GM19328 (cell line): Measurements from ENCODE around the gene SLFN13.
"Not testable (repeated sequence)": the region's sequence is repeated elsewhere in the genome, so short reads cannot be mapped to it uniquely, and the experiment has no call there.

Experiments
- ATAC-seq: cut with Tn5 transposase; IDR thresholded peaks from one replicate; pipeline ENCODE4 v1.9.1; 2021; ENCODE audit warnings: mild to moderate bottlenecking, moderate library complexity; ENCODE audit not compliant: unreplicated experiment

The SLFN13 gene, protein sequence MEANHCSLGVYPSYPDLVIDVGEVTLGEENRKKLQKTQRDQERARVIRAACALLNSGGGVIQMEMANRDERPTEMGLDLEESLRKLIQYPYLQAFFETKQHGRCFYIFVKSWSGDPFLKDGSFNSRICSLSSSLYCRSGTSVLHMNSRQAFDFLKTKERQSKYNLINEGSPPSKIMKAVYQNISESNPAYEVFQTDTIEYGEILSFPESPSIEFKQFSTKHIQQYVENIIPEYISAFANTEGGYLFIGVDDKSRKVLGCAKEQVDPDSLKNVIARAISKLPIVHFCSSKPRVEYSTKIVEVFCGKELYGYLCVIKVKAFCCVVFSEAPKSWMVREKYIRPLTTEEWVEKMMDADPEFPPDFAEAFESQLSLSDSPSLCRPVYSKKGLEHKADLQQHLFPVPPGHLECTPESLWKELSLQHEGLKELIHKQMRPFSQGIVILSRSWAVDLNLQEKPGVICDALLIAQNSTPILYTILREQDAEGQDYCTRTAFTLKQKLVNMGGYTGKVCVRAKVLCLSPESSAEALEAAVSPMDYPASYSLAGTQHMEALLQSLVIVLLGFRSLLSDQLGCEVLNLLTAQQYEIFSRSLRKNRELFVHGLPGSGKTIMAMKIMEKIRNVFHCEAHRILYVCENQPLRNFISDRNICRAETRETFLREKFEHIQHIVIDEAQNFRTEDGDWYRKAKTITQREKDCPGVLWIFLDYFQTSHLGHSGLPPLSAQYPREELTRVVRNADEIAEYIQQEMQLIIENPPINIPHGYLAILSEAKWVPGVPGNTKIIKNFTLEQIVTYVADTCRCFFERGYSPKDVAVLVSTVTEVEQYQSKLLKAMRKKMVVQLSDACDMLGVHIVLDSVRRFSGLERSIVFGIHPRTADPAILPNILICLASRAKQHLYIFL

DNA sequence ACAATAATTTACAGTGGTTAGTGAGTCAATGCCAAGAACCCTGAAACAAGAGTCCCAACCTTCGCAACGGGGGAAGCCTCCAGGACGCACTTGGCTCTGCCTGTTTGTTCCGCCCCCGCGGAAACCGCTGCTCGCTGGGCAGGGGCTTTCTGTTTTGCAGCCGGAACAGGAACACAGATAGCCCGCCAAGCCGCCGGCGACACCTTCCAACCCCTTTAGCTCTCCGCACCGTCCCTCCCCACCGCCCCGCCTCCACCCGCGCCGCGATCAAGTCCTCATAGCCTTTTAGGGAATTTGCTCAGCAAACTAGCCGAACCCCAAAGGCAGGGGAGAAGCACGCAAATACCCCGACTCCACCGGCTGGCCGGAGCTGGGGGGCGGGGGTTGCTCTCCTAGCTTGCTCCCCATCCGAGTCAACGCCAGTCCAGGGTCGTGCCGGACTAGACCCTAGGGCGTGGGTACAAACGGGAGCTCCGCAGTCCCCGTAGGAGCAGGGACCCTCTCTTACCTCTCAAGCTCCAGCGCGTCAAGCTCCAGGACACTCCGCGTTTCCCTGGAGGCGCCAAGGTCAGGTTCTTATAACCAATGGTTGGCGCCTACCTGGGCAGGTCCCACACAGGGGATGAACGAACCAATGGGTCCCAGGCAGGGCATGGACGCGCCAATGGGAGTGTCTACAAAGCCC is at the start of gene SLFN13:
SLFN13 (minus strand) TSS at position 553 of the 685 bp plus-strand sequence. CDS start 3,086 bp downstream, outside the sequence.
- ATAC-seq = peak; percentile 72

DNA sequence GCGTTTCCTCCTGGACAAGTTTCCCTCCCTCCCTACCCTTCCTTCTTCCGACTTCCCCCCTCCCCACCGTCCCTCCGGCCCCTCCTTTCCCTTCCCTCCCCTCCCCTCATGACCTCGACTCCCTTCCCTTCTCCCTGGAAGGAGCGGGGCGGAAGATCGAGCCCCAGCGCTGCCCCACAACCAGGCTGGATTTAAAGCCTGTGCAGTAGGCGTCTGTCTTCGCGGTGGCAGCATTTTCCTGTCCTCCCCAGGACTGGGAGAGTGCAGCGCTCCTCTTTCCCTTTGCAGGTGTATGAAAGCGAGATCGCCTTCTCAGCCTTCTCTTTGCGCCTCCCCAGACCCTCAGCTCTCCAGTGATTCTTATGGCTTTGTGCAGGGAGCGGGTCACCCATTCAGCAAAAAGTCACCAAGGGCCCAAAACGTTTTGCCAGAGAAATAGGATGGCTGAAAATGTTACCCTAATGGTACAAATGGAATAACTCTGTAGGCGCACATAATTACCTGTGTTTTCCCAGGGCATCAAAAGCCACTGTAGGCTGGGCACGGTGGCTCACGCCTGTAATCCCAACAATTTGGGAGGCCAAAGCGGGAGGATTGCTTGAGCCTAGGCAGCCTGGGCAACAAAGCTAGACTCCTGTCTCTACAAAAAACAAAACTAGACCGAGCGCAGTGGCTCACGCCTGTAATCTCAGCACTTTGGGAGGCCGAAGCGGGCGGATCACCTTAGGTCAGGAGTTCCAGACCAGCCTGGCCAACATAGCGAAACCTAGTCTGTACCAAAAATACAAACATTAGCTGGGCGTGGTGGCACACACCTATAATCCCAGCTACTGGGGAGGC is 48.1 kb upstream of the SLFN13 start:
- no peak for ATAC-seq

DNA sequence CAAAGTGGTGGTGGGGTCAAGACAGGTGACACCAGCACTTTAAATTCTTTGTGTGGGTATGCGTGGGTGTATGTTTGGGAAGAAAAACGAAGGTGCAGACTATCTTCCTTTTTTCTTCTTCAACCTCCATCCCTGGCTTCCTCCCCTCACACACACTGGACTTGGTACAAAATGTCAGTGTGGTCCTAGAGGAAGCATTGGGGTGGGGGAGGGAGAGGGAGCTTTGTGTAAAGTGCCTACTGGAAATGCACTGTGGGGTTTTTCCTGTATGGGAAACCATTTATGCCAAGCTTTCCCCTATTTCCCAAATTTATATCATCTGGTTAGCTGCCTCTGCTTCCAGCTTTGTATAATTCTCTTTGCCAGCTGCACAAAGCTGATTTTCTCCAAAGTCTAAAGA is 44.5 kb upstream of the SLFN13 start:
- no peak for ATAC-seq

DNA sequence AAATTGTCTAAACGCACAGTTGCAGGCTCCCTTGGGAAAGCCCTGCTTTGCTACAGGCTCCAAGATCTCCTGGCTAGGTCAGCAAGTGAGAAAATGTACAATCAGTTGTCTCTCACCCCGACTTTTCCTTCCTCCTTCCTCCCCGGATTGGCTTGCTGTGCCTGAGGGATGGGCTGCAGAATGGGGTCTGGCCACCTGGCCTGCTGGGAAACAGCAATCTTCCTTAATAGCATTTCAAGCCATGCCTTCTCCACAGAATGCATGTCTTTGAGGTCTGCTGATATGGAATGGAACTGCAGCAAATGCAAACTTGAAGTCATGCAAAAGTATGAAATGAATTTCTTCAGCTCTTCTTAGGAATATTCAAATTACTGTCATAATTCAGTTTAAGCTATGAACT is 42.9 kb upstream of the SLFN13 start:
- ATAC-seq = no peak

DNA sequence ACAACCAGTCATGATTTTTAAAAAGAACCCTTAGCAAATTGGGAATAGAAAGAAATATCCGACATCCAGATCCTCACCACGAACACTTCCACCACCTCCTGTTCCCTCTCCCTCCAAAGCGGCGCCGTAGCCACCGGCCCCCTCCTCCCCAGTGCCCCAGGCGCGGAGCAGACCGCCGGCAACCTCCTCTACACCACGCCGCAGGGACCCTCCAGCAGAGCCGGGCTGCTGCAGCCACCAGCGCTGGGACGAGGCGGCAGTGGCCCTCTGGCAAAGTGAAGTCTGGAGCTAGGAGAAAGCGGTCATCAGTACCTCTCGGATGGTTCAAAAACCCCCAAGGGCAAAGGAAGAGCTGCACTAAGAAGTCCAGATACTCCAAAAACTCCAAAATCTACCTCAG is 41.4 kb upstream of the SLFN13 start:
- no peak for ATAC-seq

DNA sequence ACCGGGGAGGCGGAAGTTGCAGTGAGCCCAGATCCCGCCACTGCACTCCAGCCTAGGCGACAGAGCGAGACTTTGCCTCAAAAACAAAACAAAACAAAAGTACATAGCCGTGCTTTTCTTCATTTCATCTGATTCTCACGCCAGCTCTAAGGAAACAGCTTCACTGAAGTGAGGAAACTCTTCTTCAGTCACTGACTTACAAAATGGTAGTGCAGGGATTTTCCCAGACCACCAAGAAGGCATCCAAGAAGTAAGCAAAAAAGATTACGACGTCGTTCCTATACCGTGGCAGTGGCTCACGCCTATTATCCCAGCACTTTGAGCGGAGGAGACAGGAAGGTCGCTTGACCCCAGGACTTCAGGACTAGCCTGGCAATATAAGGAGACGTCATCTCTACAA is 40.4 kb upstream of the SLFN13 start:
- ATAC-seq = no peak

DNA sequence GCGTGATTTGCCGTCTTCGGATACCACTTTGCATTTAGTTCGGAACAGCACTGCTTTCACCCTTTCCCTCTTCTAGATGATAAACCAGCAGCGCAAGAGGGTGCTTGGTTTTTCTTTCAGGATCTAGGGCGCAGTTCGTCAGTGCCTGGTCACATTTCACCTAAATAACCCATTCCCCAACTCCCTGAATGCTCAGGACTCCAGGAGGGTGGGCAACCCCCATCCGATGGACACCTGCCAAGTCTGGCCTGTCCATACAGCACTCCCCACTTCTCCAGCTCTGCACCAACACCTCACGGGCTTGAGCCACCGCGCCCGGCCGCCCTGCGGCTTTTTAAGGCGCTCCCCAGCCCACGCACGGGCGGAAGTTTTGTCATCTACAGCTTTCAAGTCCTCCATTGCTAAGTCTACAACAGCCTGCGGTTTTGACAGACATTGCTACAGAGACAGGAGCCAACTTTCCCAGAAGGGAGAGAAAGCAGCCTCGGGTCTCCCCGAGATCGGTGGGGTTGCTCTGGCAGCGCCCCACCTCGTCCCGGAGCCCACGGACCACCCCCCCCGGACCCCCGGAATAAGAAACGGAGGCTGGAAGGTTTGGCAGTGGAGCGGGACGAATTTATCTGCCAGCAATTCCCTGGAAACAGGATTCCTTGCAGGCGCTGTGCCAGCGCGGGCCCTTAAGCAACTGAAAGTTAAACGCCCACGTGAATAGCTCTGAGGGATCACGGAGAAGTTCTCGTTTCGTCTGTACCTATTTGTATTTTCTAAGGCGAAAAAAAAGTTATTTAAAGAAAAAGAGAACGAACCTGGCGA is 38.6 kb upstream of the SLFN13 start:
- no peak for ATAC-seq

DNA sequence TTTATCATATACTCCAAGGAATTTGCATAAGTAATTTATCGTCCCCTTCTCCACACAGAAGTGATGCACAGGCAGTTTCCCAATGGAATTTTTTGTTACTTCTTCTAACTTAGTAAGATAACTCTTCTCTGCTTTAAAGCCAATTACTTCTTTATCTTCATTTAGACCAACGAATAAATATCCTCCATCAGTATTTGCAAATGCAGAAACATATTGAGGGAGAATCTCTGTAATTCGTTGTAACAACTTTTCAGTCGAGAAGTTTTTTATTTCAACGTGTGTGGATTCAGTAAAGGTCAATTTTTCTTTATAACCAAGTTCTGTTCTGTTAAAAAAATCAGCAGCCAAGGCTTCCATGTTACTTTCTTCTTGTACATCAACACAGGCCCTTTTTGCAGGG is 30.7 kb upstream of the SLFN13 start:
- ATAC-seq = no peak

DNA sequence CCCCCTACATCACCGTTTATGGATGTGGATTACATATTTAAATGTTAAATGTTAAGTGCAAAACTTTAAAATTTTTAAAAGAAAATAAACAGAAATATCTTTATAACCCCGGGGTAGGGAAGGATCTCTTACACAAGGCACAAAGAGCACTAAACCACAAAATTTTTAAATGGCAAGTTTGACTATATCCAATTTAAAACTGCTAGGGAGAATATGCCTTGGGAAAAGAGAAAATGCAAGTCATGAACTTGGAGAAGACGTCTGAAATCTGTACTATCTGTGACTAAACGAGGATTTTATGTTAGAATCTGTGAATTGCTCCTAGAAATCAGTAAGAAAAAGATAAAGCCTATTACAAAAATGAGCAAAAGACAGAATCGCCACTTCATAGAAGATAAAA is 28.7 kb upstream of the SLFN13 start:
- no peak for ATAC-seq

DNA sequence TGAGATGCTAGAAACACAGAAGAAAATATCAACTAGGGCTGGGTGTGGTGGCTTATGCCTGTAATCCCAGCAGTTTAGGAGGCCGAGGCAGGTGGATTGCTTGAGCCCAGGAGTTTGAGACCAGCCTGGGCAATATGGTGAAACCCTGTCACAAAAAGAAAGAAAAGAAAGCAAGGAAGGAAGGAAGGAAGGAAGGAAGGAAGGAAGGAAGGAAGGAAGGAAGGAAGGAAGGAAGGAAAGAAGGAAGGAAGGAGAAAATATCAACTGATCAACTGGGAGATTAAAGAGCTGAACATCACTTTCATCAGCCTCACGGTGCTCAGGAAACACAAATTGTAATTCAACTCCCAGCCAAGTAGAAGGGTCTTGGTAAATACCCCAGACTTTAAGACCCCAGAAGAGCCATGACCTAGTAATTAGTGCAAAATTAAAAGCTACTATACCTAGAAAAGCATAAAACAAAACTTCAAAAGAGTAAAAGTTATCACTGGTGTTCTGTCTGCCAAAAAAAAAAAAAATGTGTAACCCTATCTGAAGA is 27.8 kb upstream of the SLFN13 start:
- ATAC-seq = no peak

DNA sequence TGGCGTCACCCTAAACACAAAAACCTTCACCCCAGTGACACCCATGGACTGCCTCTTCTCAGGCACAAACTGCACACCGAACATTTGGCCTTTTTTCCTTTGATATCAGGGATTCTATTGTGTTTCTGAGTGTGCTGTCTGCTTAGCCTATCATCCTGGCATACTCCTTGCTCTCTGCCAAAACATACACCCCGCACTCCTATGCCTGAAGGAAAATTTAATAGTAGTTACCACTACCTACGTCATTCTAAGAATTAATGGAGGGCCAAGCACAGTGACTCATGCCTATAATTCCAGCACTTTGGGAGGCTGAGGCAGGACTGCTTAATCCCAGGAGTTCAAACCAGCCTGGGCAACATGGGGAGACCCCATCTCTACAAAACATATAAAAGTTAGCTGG is 19.9 kb upstream of the SLFN13 start:
- ATAC-seq = no peak

DNA sequence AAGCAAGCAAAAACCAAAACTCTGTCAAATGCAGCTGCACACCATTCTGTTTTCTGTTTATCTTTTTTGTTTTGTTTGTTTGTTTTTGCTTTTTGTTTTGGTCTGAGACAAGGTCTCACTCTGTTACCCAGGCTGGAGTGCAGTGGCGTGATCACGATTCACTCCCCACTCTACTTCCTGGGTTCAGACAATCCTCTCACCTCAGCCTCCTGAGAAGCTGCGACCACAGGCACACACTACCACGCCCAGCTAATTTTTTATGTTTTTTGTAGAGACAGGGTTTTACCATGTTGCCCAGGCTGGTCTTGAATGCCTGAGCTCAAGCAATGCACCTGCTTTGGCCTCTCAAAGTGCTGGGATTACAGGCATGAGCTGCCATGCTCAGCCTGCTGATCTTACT is 19.3 kb upstream of the SLFN13 start:
- ATAC-seq = no peak

DNA sequence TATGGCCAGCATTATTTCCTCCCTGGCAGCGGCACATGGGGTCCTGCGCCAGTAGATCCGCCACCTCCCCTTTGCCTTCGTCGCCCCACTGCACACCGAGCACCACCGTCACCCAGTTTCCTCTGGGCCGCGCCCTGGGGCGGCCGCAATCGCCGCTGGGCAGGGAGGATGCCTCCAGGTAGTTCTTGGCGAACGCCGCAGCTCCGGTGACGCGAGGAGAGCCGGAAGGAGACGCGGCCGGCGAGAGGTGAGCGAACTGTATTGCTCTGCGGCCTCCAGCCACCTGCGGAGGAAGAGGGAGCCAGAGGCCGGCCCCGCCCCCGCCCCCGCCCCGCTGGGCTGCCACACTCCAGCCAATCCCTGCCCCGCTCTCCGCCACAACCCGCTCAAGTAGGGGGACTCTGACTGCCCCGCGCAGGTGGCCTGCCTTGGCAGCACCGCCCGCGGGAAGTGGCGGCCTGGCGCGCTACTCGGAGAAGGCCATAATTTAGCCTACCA is 11.8 kb upstream of the SLFN13 start:
- no peak for ATAC-seq

DNA sequence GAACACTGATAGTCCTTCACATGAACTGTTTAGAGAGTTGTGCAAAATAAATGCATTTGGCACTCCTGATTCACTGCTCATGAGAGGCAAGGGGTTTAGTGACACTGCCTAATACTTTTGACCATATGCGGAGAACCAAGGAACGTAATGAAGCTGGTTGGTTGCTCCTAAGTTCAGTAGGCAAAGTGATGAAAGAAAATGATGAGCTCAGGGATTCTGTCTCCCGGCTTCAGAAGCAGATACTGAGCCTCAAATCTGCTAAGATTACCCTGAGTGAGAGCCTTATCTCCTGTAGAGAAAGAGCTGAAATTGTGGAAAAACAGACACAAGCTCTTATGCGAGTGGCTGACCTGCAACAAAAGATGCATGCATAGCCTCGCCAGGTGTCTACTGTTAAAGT is 5.5 kb upstream of the SLFN13 start:
- not testable (repeated sequence) for ATAC-seq

DNA sequence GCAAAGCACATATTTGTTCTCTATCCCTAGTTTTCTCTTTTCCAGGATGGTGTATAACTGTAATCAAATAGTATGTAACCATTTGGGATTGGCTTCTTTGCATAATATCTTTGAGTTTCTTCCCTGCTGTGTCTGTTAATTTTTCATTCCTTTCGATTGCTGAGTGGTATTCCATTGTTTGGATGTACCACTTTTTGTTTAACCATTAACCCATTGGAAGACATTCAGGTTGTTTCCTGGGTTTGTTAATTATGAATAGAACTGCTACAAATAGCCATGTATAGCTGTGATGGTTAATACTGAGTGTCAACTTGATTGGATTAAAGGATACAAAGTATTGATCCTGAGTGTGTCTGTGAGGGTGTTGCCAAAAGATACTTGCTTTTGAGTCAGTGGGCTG is 4.6 kb upstream of the SLFN13 start:
- ATAC-seq = no peak

DNA sequence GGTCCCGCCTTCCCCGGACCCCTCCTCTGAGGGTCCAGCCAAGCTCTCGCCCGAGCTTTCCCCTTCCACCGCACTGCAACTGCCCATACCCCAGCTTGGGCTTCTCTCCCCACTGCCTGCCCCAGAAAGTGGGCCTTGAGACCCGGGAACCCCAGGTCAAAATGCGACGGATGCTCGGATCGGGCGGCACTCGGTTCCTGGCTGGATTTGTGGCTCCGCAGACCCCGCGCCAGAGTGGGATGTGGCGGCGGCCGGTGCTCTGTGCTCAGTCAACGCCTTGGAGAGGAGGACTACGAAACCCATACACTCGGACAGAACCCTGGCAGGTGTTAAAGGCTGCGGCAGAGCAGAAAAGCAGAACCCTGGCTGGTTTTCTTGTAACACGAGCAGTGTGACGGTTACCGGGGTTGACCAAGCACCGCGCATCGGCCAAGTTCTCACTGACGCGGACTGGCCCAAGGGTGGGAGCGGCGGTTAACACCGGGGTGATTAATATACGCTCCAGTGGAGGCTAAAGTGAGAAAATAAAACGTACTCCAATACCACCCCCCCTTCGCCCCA is 885 bp upstream of the SLFN13 start:
- no peak for ATAC-seq

DNA sequence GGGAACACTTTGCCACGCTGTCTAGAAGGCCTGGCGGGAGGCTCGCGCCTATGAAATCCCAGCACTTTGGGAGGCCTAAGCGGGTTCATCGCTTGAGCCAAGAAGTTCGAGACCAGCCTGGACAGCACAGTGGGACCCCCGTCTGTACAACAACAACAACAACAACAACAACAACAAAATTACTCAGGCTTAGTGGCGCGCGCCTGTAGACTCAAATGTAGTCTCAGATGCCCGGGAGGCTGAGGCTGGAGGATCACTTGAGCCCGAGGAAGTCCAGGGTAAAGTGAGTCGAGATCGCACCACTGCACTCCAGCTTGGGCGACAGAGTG is 297 bp upstream of the SLFN13 start:
- ATAC-seq = no peak

DNA sequence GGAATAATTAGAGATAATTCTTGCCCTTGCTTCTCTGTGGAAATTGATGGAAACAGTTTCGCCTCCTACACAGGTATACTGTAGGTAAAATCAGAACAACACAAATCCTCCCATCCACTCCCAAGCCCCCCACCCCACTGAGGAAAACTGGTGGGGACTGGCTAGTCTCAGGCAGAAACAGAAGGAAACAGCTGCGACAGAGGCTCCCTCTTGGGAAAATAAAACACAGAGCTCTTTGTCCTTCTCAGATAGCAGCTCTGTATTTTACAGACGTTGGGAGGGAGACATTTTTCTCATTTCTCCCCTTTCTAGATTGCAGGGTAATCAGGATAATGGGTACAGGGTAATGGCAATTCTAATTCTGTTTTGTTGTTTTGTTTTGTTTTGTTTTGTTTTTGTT is 1.1 kb downstream of the SLFN13 start:
- ATAC-seq = no peak

DNA sequence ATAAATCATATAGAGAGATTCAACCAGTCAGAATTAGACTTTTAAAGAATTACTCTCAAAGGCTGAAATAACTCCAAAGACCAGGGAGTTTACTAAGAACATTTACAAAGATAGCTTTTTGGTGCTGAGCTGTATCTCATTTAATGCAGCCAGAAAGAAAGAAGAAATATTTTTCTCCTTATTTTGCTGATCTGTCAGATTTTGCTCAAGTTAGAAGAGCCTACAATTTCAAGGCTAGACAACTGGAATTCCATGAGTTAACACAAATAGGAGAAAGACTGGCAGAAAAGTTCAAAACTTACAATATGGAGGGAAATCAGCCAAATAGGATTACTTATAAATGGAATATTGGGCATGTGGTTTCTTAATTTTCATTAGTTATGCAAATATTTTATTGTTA is 10.1 kb downstream of the SLFN13 start:
- ATAC-seq = no peak
